Gastroesophageal sphincter (tissue), 3 donors: ENCODE results near the gene ADAT3.

Experiments
- CTCF ChIP-seq, 4 experiments: fragments of 200-600 bp in 2 of 4; fragments of 450-650 bp in 2 of 4; sonication (generic) in 1 of 4; IDR thresholded peaks; one replicate each; pipeline ENCODE4 v1.5.1; 2017 to 2019; ENCODE audit warnings: antibody characterized with exemption in 4 of 4, mild to moderate bottlenecking in 2 of 4, moderate library complexity in 2 of 4
- EP300 ChIP-seq: sonication (generic); formaldehyde crosslinking; IDR thresholded peaks from one replicate; pipeline ENCODE4 v1.6.1; 2017; ENCODE audit warnings: antibody characterized with exemption, mild to moderate bottlenecking
- POLR2A ChIP-seq, 2 donors: fragments of 450-650 bp; IDR thresholded peaks; one replicate each; pipeline ENCODE4 v1.6.1; 2017; ENCODE audit warnings: antibody characterized with exemption in 2 of 2, mild to moderate bottlenecking in 2 of 2, moderate library complexity in 1 of 2

GRCh38 chr19:1944088-1944915 lies 39.1 kb downstream of the ADAT3 start:
- no peak for TF ChIP-seq EP300
- TF ChIP-seq CTCF (IDR thresholded peaks at IDR 0.05), result no peak
- no peak for TF ChIP-seq POLR2A (IDR thresholded peaks at IDR 0.05)
